IMR-90 (cell line): Measurements from ENCODE around the gene PRKAR1B. TPM values are rescaled to one million over a fixed set of nuclear protein-coding genes. Genes with fewer than 3 reads are reported as not detected.

Experiments
- ATAC-seq: fragments of 200-7000 bp; cut with Tn5 transposase; 2 replicates; pipeline ENCODE4 v1.9.1; 2020; ENCODE audit warnings: low read depth, mild to moderate bottlenecking, moderate library complexity
- BruUV-seq: library from RNA; stranded (reverse); fragments of 400-500 nt; replicated peaks from 2 replicates; lab custom pipeline; 2021; lab: Mats Ljungman, UMichigan
- CTCF ChIA-PET: fragments of 300-600 bp; formaldehyde crosslinking; extraction: SDS; loops from one replicate; lab custom pipeline; 2021; ENCODE audit warnings: antibody characterized with exemption; lab: Yijun Ruan, JAX
- POLR2A ChIA-PET: fragments of 300-600 bp; sonication (Branson Sonifier 250); formaldehyde crosslinking; loops from one replicate; lab custom pipeline; 2022; ENCODE audit warnings: antibody characterized with exemption; ENCODE audit not compliant: unreplicated experiment; lab: Charles Lee
- DNase-seq: peaks from one replicate; pipeline ENCODE4 v3.0.0; 2013
- H2AFZ ChIP-seq: replicated peaks from 2 replicates; pipeline ENCODE3; 2013; ENCODE audit warnings: low read length, mild to moderate bottlenecking; ENCODE audit not compliant: poor library complexity
- H2AK5ac ChIP-seq: 2 replicates; pipeline ENCODE4 v1.6.1; 2013; ENCODE audit warnings: low read depth, low read length, inconsistent platforms
- H2AK9ac ChIP-seq: replicated peaks from 2 replicates; pipeline ENCODE3; 2013; ENCODE audit warnings: mild to moderate bottlenecking, low read depth, low read length, moderate library complexity; ENCODE audit not compliant: poor library complexity
- H2BK120ac ChIP-seq: 2 replicates; pipeline ENCODE4 v1.6.1; 2013; ENCODE audit warnings: low read depth, low read length, inconsistent platforms
- H2BK15ac ChIP-seq: 3 replicates; pipeline ENCODE4 v1.6.1; 2013; ENCODE audit warnings: low read depth, low read length, inconsistent platforms
- H2BK20ac ChIP-seq: 2 replicates; pipeline ENCODE4 v1.6.1; 2013; ENCODE audit warnings: low read depth, mild to moderate bottlenecking, inconsistent platforms, low read length, moderate library complexity
- H2BK5ac ChIP-seq: 2 replicates; pipeline ENCODE4 v1.6.1; 2013; ENCODE audit warnings: mild to moderate bottlenecking, low read depth, low read length, inconsistent platforms; ENCODE audit not compliant: poor library complexity, severe bottlenecking
- H3K14ac ChIP-seq: replicated peaks from 2 replicates; pipeline ENCODE4 v1.6.1; 2013; ENCODE audit warnings: low read depth, low read length, inconsistent platforms
- H3K18ac ChIP-seq: 2 replicates; pipeline ENCODE4 v1.6.1; 2013; ENCODE audit warnings: low read depth, low read length, control low read depth
- H3K23ac ChIP-seq: 2 replicates; pipeline ENCODE4 v1.6.1; 2013; ENCODE audit warnings: low read depth, low read length, inconsistent platforms
- H3K27ac ChIP-seq: 2 replicates; pipeline ENCODE4 v1.5.1; 2013; ENCODE audit warnings: mild to moderate bottlenecking, control low read depth, low read length; ENCODE audit not compliant: insufficient read depth
- H3K27me3 ChIP-seq: 2 replicates; pipeline ENCODE4 v1.6.1; 2013; ENCODE audit warnings: low read length; ENCODE audit not compliant: control insufficient read depth, insufficient read depth
- H3K36me3 ChIP-seq: 2 replicates; pipeline ENCODE4 v1.6.1; 2013; ENCODE audit warnings: low read length, mixed read lengths; ENCODE audit not compliant: control insufficient read depth, insufficient read depth
- H3K4ac ChIP-seq: 2 replicates; pipeline ENCODE4 v1.6.1; 2013; ENCODE audit warnings: low read depth, low read length, inconsistent platforms
- H3K4me1 ChIP-seq: 2 replicates; pipeline ENCODE4 v1.6.1; 2013; ENCODE audit warnings: low read length, mixed read lengths; ENCODE audit not compliant: control insufficient read depth, insufficient read depth
- H3K4me2 ChIP-seq: 2 replicates; pipeline ENCODE4 v1.6.1; 2013; ENCODE audit warnings: low read depth, mild to moderate bottlenecking, control low read depth, low read length, moderate library complexity
- H3K4me3 ChIP-seq: 2 replicates; pipeline ENCODE4 v1.5.1; 2013; ENCODE audit warnings: low read depth, mild to moderate bottlenecking, control low read depth, low read length, moderate library complexity; ENCODE audit not compliant: insufficient read depth
- H3K56ac ChIP-seq: 2 replicates; pipeline ENCODE4 v1.6.1; 2013; ENCODE audit warnings: low read length, inconsistent platforms; ENCODE audit not compliant: insufficient read depth; ENCODE audit errors: extremely low read depth
- H3K79me1 ChIP-seq, 2 experiments: 2 replicates each; pipeline ENCODE4 v1.6.1; 2013; ENCODE audit warnings: low read length in 2 of 2, inconsistent platforms in 1 of 2, low read depth in 1 of 2
- H3K9ac ChIP-seq: 2 replicates; pipeline ENCODE4 v1.6.1; 2013; ENCODE audit warnings: low read depth, low read length, control low read depth
- H3K9me1 ChIP-seq: 2 replicates; pipeline ENCODE4 v1.6.1; 2013; ENCODE audit warnings: low read length, inconsistent platforms; ENCODE audit not compliant: insufficient read depth
- H3K9me3 ChIP-seq: 2 replicates; pipeline ENCODE4 v1.6.1; 2013; ENCODE audit warnings: low read length; ENCODE audit not compliant: control insufficient read depth, insufficient read depth
- H4K20me1 ChIP-seq: 2 replicates; pipeline ENCODE4 v1.6.1; 2013; ENCODE audit warnings: low read length, inconsistent platforms; ENCODE audit not compliant: insufficient read depth
- H4K5ac ChIP-seq: 2 replicates; pipeline ENCODE4 v1.6.1; 2013; ENCODE audit warnings: mild to moderate bottlenecking, low read depth, low read length, control low read depth
- H4K8ac ChIP-seq, 2 experiments: 2 replicates each; pipeline ENCODE4 v1.6.1; 2013; ENCODE audit warnings: low read depth in 2 of 2, low read length in 2 of 2, control low read depth in 1 of 2, inconsistent platforms in 1 of 2
- H4K91ac ChIP-seq: 2 replicates; pipeline ENCODE4 v1.6.1; 2013; ENCODE audit warnings: low read depth, low read length, inconsistent platforms; ENCODE audit not compliant: insufficient read depth
- CEBPB ChIP-seq: IDR thresholded peaks from 2 replicates; pipeline ENCODE4 v1.6.1; 2012; ENCODE audit warnings: low read depth, low read length, improper control_type of control experiment
- MAFK ChIP-seq: IDR thresholded peaks from 2 replicates; pipeline ENCODE4 v1.6.1; 2012; ENCODE audit warnings: low read depth, low read length, improper control_type of control experiment
- WGBS, 2 experiments: methylation state at CpG; one replicate each; pipeline versions ENCODE4 v1.1.5 to v1.1.7; 2013; ENCODE audit warnings: missing lambda C conversion rate in 2 of 2; ENCODE audit not compliant: insufficient read length in 1 of 2; ENCODE audit errors: extremely low coverage in 2 of 2; 5-methylcytosine and 5-hydroxymethylcytosine counted together
- dilution Hi-C: fragments of 300-500 bp; cut with HindIII; formaldehyde crosslinking; loops from one replicate; pipeline ENCODE4 v1.14.3; 2018; ENCODE audit warnings: low sequenced_read_pairs; ENCODE audit not compliant: unreplicated experiment
- in situ Hi-C: fragments of 300-500 bp; cut with MboI; formaldehyde crosslinking; loops from 3 replicates; pipeline ENCODE4 v1.14.3; 2019; ENCODE audit warnings: low sequenced_read_pairs, inconsistent platforms, mixed read lengths
- intact Hi-C: fragments of 100-400 bp; cut with micrococcal nuclease; formaldehyde crosslinking; loops from 2 replicates; pipeline ENCODE4 v1.10.0; 2022
- polyA plus RNA-seq, 3 experiments: library from polyadenylated mRNA; depleted of rRNA; stranded (reverse); fragments of >200 nt; gene quantifications; 2 replicates each; pipeline ENCODE4 v1.2.3, GENCODE V29; 2012; ENCODE audit warnings: low replicate concordance in 1 of 3
- total RNA-seq: library from RNA; depleted of rRNA; stranded (reverse); fragments of >200 nt; gene quantifications from 2 replicates; pipeline ENCODE4 v1.2.3, GENCODE V29; 2012

Gene PRKAR1B
- total and polyA plus RNA-seq, 2 of the 4 experiments (the other 2 are of a cell fraction) = 15.2 to 20.2 TPM

DNA sequence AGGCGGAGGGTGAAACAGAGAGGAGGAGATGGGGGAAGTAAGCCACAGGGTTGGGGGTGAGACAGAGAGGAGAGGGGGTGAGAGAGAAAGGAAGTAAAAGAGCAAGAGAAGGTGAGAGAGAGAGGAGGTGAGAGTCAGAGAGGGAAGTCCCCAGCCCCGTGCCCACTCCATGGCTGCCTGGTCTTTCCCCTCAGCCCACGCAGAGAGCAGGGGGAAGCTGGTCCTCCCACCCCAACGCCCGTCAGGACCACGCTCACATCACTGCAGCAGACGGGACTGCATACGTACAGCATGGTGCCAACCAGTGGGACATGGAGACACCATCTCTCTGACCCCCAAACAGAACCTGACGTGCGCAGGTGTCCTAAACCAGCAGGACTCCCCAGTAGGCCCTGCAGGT lies 195.3 kb downstream of the PRKAR1B start:
- no TSS peak for BruUV-seq
- no peak overlapping the region for H3K9ac ChIP-seq
- H3K18ac ChIP-seq = no peak overlapping the region
- intact Hi-C loops (no loop called here), in situ Hi-C loops (loop anchor here (10.0 kb wide), 1 partner anchor 343 kb away; the partner anchor contains the start of gene GET4), dilution Hi-C loops (no loop called here)
- no peak overlapping the region for H2AK5ac ChIP-seq
- no peaks in the 10 kb centered on the region for H3K36me3 ChIP-seq
- no peak overlapping the region for H3K23ac ChIP-seq
- H3K4ac ChIP-seq = no peak overlapping the region
- H3K27me3 ChIP-seq = peaks cover 28% of the 10 kb centered on the region
- H3K4me2 ChIP-seq = no peak overlapping the region
- no peaks in the 10 kb centered on the region for H3K79me1 ChIP-seq
- H3K4me3 ChIP-seq = no peak overlapping the region
- H3K14ac ChIP-seq = no peak overlapping the region
- H2BK5ac ChIP-seq = no peak overlapping the region
- H2BK15ac ChIP-seq = no peak overlapping the region
- CTCF ChIA-PET = no interaction called here
- WGBS, 2 experiments = no CpG with 5 or more reads among the region's 10 CpGs
- no peak overlapping the region for H4K91ac ChIP-seq
- H4K5ac ChIP-seq = no peak overlapping the region
- no peak overlapping the region for H4K8ac ChIP-seq
- H3K56ac ChIP-seq = no peak overlapping the region
- no peaks in the 10 kb centered on the region for H4K20me1 ChIP-seq
- no peaks in the 10 kb centered on the region for H3K4me1 ChIP-seq
- H2AK9ac ChIP-seq = no peak overlapping the region
- H2BK20ac ChIP-seq = no peak overlapping the region
- DNase-seq (no peak), ATAC-seq (no peak)
- no peak overlapping the region for H2AFZ ChIP-seq
- H3K27ac ChIP-seq = no peak overlapping the region
- TF ChIP-seq MAFK = no peak
- no peak for TF ChIP-seq CEBPB
- H2BK120ac ChIP-seq = no peak overlapping the region
- 0 out of 2 replicates have a peak, but pooled peaks cover 3% of the 10 kb centered on the region for H3K9me3 ChIP-seq
- H3K9me1 ChIP-seq = no peaks in the 10 kb centered on the region
- POLR2A ChIA-PET = no interaction called here
